UCSD-AML1 (cell line): ENCODE results near the gene PRR5L.
"Not testable (repeated sequence)": the region's sequence is repeated elsewhere in the genome, so short reads cannot be mapped to it uniquely, and the experiment has no call there.

ENCODE experiments used
- DNase-seq: peaks from one replicate; lab custom pipeline; 2025; ENCODE audit not compliant: unreplicated experiment; lab: John Stamatoyannopoulos, UW

The PRR5L gene

DNA sequence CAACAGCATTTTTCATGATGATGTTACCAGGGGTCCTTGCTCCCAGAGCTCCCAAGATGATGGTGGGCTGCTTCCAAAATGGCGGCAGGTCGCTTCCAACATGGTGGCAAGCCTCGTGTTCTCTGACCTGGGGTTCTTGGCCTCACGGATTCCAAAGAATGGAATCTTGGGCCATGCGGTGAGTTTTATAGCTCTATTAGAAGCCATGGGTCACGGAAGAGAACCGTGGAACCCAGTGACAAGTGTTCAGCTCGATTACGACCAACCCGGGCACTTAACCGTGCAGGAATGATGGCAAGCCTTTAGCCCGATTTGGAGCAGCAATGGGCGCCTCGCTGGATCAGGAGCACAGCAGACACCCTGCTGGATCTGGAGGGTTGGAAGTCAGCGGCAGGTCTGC is 28.9 kb downstream of the PRR5L start:
- not testable (repeated sequence) for DNase-seq

GRCh38 chr11:36325403-36325802 is 29.3 kb downstream of the PRR5L start:
- DNase-seq = not testable (repeated sequence)

DNA sequence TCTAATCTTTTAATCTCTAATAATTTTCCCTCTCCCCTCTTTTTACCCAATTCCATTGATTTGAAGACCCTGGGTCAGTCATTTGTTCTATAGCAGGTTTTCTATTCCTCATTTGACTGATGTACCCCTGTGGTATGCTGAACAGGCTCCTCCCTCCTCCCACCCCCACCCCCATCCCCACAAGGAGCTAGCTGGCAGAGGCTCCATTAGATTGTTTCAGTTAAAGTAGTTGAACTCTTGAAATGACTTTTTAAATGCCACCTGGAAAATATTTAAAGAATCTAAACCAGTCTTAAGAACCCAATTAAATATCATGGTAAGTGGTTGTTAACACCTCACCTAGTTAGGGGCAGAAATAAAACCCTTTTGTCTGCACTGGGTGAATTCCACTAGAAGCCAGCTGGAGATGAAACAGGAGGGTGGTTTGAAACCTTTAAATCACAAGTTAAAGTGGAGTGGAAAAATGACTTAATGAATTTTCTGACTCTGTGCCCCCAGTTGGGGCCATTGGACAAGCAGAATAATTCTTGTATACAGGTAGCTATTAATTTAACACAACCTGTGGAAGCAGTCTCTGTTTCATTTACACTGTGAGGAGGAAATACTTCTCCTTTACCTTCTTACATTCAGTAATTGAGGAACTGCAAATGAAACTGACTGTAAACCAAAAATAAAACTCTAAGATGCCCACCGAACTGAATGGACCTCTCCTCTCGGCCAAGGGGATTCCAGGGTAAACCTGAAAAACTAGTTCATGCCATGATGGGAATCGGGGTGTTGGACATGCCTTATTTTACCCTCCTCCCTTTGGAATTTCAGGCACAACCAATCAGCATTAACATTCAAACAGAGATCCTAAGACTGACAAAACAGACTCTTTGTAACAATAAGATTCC is 30.7 kb downstream of the PRR5L start:
- no peak for DNase-seq

GRCh38 chr11:36328966-36329673 is 33.0 kb downstream of the PRR5L start:
- DNase-seq = no peak

- no peak for DNase-seq
These were observed 34.3 kb downstream of the PRR5L start for GRCh38 chr11:36330411-36330810.

DNA sequence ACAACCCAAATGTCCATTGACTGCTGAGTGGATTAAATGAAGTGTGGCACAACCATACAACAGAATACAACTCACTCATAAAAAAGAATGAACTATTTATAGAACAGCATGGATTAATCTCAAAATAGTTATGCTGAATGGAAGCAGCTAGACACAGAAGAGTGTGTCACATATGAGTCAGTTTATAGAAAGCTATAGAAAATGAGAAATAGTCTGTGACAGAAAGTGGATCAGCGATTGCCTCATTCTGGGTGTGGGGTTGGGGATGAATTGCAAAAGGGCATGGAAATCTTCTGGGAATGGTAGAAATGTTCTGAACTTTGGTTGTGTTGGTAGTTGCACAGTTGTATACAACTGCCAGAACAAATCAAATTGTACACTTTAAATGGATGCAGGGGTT is 37.4 kb downstream of the PRR5L start:
- no peak for DNase-seq

- no peak for DNase-seq
These were observed 37.8 kb downstream of the PRR5L start for GRCh38 chr11:36333897-36334296.

- DNase-seq = no peak
These were observed 43.8 kb downstream of the PRR5L start for GRCh38 chr11:36339888-36340287.

DNA sequence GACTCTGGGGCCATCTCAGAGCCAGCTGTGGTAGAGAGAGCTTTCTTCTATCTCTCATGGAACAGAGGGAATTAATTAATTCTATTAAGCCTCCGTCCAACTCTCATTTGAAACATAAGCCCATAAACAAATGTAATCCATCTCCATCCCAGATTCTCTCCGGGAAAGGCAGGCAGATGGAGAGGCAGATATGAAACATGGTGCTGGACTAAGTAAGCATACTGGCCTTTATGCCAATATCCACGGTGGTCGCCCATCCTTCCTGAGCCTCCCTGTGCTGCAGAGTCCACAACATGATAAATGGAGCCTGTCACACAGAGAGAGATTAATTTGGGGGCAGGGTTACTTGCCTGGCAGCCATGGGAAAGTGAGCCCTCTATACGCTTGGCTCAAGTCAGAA is 44.8 kb downstream of the PRR5L start:
- DNase-seq = no peak

DNA sequence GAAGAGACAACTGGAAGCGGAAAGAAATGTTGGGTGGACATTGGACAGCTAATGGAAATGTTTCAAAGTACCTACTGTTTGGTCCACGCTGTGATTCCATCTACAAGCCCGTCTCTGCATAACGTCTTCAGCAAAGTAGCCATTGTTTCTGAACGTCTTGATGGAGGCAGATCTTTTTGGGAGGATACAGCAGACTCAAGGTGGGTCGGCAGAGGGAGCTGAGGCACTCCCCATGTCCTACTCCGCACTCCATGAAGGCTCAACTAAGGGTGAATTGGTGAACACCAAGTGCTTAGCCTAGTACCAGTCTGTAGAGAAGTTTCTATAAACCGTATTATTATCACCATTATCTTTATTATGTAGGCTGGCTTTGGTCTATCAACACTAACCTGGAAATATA is 45.8 kb downstream of the PRR5L start:
- no peak for DNase-seq

- no peak for DNase-seq
These were observed 46.2 kb downstream of the PRR5L start for GRCh38 chr11:36342327-36342726.

DNA sequence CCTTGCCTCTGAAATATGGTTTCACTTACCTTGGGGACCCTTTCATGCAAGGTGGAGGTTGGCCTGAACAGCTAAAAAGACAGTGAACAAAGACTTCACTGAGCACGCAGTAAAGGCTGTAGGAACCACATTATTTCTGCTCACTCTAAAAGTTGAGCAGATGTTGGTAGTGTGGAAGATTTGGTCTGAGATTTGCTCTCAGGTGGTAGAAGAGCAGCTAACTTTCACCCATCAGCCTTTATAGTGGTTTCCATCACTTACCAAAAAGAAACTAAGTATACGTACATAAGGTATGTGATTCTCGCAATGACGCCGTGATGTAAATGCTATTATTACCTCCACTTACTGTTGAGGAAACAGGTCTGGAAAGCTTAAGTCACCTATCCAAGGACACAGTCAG is 47.3 kb downstream of the PRR5L start:
- no peak for DNase-seq

- DNase-seq = no peak
These were observed 49.0 kb downstream of the PRR5L start for GRCh38 chr11:36345084-36345511.

DNA sequence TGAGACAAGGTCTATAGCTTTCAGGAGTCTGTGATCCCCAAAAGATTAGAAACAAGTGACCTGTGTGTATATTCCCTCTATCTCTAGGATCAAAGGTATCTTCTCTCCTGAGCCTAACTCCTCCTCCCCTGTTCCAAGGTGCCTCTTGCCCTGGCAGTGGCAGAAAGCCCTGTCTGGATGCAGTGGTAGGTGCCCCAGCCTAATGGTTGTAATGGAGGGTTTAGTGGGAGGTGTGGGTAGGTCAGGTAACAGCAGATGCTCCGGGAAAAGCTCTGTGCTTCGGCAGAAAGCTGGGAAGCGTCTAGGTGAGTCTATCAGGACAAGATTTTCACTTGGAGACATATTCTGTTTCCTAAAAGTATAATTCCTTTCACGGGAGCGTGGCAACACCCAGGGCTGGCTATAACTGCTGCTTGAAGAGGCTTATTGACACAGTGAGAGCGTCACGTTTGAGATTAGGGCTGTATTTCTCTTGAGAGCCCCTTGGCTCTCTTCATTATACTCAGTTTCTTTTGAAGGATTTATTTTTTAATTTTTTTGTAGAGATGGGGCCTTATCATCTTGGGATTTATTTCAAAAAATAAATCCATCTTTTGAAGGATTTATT is 49.5 kb downstream of the PRR5L start:
- DNase-seq = no peak

GRCh38 chr11:36346562-36347383 is 50.7 kb downstream of the PRR5L start:
- DNase-seq = no peak

DNA sequence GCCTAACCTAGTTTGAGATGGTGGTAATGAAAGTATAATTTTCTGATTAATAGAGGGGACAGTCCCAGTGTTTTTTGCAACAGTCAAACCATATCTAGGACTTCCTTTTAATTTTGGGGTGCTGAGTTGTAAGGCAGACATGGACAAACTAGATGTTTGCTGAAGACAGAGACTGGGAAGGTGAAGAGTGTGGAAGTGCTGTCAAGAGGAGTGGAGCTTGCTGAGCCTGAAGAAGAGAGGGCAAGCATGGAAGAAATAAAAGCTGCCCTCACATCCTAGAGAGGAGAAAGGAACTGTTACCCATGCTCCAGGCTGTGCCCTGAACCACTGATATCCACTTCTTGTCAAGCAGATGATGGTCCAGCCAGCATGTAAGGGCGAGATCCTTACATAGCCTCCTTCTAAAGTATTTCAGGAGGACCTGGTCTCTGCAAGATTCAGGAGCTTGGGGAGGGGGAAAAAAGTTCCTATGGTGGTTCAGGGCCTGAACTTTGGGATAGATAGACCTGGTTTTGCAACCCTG is 51.4 kb downstream of the PRR5L start:
- DNase-seq = no peak

DNA sequence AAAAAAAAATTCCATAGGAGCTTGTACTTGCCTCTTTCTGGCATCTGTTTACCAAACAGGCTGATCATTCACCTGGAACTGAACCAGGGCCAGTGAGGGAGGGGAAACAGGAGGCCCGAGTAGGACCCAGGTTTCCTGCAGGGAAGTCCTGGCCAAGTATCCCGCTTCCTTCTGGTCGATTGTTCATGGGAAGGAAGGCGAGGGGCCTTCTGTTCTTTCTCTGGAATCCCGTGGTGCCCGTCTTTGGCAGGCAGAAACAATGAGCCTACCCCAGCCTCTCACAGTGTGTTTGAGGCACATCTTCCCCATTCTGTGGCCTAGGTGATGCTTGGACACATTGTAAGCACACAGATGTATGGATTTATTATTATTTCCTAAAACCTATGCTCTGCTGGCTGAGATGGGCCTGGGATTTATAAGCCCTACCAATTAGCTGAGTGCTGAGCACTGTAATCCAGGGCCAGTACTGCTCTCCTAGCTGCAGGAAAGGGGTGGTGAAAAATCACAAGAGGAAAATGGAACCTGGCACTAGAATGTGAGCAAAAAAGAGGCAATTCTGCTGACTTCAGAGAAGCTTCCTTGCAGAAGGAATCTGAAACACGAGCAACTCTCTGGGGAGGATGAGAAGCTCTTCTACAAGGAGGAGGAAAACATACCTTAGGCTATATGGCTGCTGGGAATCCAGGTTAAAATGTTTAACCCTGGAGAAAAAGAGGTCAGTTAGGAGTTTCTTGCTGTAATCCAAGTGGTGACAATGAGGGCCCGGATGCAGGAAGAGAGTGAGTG is 53.5 kb downstream of the PRR5L start:
- no peak for DNase-seq

- no peak for DNase-seq
These were observed 54.0 kb downstream of the PRR5L start for GRCh38 chr11:36350137-36350513.

GRCh38 chr11:36352922-36353321 is 56.8 kb downstream of the PRR5L start:
- DNase-seq = no peak
